Panc1 (cell line): ENCODE data around the gene EFL1.

Experiments used
- CTCF ChIP-seq: fragments of 450-650 bp; IDR thresholded peaks from 2 replicates; pipeline ENCODE4 v1.5.1; 2017; ENCODE audit warnings: mild to moderate bottlenecking
- TCF7L2 ChIP-seq: IDR thresholded peaks from 2 replicates; pipeline ENCODE4 v1.6.1; 2011; ENCODE audit warnings: mild to moderate bottlenecking, low read depth, low read length, inconsistent platforms

- TF ChIP-seq CTCF: no peak
- no peak for TF ChIP-seq TCF7L2
Measured at GRCh38 chr15:82135638-82136037, 126.9 kb downstream of the EFL1 start.
